HG02678 (cell line): ENCODE measurements around the gene LACTBL1.

Source experiments
- ATAC-seq: cut with Tn5 transposase; IDR thresholded peaks from one replicate; pipeline ENCODE4 v1.9.1; 2021; ENCODE audit warnings: mild to moderate bottlenecking, moderate library complexity; ENCODE audit not compliant: unreplicated experiment

Gene LACTBL1

DNA sequence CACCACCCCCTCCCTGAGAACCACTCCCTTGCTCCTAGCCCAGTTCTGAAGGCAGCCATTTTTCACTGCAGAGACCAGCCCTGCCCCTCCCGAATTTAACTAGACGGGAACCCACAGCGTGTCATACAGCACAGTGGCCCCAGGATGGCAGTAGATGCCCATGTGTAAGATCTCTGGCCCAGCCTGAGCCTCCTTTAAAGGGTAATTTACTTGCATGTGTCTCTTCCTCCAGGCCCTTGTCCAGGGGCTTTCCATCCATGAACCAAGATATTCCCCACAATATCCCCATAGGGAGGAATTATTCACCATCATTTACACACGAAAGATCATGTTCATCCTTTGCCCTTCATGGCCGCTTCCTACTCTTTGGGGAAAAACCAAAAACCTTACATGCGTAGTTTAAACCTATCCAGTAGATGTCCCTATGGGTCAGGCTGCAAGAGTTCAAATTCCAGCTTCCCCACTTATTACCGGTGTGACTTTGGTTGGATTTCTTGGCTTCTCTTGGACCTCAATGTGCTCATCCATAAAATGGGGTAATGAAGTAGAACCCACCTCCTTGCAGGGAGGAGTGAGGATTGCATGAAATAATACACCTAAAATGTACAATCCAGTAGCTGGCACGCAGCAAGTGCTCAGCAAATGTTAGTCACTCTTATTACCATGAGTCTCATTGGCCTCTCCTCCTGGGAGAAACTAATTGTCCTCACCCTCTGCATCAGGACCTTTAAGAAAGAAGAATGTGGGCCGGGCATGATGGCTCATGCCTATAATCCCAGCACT lies 4.0 kb upstream of the LACTBL1 start:
- ATAC-seq: peak; percentile 52

GRCh38 chr1:22976127-22976460 lies 3.4 kb upstream of the LACTBL1 start:
- ATAC-seq: no peak

DNA sequence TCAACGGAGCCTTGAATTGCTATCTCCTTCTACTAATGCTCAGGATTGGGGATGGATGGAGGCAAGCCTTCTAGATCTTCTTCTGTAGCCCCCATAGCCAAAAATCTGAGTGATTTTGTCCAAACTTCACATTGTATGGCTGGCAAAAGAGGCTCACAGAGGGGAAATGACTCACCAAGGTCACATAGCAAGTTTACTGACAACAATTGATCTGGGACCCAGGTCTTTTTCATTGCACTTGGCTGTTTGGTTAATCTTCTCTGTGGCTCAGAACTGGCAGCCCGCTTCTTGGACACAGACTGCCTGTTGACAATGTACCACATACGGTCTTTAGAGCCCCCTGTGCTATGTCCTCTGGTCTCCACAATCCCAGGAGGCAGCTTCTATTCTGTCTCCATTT lies 3.0 kb upstream of the LACTBL1 start:
- no peak for ATAC-seq

DNA sequence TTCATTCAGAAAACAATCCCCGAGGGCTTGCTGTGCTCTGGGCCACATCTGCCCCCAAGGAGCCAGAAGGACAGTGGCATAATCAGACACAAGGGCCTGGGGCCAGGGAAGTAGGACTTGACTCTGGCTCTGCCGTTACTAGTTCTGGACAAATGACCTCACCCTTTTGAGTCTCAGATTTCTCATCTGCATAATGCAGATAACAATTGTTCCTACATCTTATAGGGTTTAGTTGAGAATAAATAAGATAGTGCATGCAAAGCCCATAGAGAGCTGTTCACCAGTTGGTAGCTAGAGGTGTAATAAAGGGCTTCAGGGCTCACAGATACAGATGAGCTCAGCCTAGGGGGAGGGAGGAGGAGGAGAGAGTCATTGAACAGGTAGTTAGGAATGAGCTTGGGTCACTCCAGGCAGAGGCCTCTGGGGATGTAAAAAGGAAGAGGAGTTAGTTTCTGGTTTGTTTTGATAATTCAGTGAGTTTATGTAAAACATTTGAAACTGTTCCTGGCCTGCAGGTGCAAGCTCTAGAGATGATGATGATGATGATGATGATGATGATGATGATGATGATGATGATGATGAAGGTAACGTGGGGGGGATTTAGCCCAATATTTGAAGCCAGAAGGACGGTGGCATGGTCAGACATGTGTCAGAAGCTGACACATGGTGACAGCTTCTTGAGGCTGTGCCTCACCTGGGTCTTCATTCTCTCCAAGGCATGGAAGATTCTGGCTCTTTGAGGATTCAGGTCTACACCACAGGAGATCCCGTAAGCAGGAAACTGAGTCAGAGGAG lies 858 bp downstream of the LACTBL1 start:
- ATAC-seq: no peak

- ATAC-seq: no peak
Observed at GRCh38 chr1:22971161-22971560, 1.5 kb downstream of the LACTBL1 start.

DNA sequence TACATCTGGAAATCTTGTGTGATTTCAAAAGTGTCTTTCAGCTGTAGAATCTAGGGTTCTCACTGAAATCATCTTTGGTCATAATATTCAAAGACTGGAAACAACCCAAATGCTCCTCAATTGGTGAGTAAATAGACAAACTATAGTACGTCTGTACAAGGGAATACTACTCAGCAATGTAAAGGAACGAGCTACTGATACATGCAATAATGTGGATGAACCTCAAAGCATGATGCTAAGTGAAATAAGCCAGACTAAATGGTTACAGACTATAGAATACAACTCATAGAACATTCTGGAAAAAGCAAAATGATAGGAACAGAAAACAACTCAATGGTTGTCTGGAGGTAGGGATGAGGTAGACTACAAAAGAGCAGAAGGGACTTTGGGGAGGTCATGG lies 2.6 kb downstream of the LACTBL1 start:
- ATAC-seq: no peak

DNA sequence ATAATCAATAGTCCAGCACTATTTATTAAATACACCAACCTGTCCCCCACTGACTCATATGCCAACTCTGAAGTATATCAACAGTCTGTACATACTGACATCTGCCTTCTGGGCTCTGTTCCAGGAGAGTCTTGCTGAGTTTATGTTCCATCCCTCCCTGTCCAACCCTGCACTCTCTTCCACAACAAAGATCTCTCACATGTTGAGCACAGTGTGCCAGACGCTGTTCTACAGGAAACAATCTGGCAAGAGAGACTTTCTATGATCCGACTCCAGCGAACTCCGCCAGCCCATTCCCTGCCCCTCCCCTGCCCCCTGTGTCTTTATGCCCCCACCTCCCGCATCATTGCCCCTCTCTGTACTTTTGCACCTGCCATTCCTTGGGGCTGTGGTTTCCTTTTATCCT lies 3.4 kb downstream of the LACTBL1 start:
- ATAC-seq: no peak

DNA sequence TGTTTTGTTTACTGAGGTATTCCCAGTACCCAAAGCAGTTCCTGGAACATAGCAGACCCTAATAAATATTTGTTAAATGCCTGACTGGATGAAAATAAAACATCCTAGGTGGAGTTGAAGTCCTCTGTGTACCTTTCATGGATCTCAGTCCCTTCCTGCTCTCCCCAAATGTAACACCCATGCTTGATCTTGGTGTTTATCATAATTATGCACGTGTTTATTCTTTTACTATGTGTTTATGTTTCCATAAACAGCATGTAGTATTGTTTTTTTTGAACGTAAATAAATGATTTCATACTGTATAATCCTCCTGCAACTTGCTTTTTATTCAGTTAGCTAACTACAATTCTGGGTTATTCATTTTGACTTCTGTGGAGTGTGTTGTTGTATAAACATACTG lies 4.8 kb downstream of the LACTBL1 start:
- ATAC-seq: no peak

- ATAC-seq: no peak
Observed at GRCh38 chr1:22966309-22966708, 6.4 kb downstream of the LACTBL1 start.

DNA sequence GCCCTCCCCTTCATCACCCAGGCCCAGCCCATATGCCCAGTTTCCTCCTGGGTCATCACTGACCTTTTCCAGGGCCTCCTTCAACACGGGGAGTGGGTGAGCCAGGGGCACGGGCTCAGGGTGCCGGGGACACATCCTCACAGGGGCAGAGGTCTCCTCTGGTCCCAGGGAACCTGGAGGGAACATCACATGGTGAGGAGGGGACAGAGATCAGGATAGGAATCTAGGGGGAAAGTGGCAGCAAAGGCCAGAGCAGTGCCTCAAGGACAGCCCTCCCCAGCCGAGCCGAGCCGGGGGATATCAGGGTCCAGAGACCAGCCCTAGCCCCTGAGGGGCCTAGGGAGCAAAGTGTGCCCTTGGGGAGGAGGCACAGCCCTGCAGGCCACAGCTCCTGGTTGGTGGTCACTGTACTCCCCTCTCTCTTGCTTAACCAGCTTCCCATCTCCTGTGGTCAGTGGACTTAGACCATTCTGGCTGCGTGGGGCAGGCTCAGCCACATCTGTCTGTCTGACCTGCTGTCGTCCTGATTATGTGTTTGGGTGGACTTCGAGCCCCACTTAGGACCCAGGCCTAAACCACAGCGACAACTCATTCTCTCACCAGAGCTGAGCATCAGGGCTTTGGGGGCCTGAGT lies 9.5 kb downstream of the LACTBL1 start:
- ATAC-seq: no peak

GRCh38 chr1:22962558-22962957 lies 10.1 kb downstream of the LACTBL1 start:
- ATAC-seq: no peak

- no peak for ATAC-seq
Observed at GRCh38 chr1:22959545-22960360, 12.9 kb downstream of the LACTBL1 start.

GRCh38 chr1:22958556-22958955 lies 14.1 kb downstream of the LACTBL1 start:
- ATAC-seq: no peak

- ATAC-seq: no peak
Observed at GRCh38 chr1:22957066-22957465, 15.6 kb downstream of the LACTBL1 start.

DNA sequence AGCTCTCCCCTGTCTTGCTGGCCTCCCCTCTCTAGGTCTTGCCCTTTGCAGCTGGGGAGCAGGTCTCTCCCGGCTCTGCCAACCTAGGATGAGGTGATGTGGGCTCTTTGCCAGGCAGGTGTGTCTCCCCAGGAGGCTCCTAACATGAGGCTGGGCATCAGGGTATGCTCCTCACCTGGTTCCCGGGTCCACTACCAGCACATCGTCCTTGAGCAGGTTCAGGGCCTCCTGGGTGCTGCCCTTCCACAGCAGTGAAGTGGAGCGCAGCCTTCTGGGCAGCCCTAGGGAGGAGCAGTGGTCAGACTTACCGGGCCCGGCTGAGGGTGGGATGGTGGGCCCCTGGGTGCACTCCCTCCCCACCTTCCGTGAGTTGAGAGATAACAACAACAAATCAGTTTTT lies 17.5 kb downstream of the LACTBL1 start:
- ATAC-seq: no peak

DNA sequence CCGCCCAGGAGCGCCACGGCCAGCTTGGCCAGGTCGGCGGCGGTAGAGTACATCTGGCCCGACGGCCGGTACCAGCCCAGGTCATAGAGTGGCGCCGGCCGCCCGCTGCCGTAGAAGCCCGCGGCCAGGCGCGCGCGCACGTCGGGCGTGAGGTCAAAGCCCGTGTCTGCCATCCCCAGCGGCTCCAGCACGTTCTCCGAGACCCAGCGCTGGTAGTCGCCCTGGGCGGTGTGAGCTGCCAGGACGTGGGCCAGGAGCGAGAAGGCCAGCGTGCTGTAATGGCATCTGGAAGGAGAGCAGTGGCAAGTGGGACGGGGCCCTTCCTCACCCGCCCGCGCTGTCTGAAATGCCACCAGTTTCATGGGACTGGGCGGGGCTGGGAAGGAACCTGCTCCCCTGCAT lies 18.9 kb downstream of the LACTBL1 start:
- ATAC-seq: no peak

DNA sequence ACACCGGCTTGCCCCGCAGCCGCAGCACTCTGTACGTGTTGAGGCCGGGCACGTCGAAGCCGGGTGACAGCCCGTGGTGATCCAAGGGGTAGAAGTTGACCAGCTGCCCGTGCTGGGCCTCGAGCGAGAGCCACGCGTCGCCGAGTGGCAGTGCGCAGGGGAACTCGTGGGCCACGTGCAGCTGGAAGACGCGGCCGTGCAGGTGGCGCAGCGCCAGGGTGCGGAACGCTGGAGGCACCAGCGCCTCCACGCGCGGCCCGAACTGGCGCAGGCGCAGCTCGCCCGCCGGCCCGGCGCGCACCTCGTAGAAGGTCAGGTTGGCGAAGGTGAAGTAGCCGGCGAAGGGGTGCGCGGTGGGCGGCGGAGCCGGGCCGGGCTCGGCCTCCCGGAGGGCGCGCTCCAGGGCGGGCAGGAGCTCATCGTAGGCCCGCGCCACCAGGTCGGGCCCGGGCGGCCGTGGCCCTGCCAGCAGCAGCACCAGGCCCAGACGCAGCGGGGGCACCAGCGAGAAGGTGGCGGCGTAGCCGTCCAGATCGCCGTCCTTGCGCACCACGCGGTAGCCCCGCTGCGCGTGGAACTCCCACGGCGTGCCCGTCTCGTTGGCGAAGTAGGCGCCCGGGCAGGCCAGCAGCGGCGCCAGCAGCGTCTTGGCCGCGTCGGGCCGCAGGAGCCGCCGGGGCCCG lies 19.5 kb downstream of the LACTBL1 start:
- ATAC-seq: no peak

DNA sequence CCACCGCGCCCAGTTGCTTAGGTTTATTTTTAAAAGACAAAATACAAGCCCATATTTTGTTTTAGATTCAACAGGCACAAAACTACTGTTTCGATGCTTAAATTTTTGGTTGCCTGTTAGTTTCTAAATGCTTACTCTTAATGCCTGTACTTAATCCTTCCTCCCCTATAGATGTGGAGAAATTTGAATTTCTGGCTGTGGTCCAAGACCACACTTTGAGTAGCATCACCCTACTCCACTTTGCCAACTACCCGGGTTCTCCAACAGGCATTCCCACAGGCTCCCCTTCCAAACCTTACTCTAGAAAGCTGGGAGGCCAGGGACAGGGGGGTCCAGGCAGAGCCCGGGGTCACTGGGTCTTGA lies 20.0 kb downstream of the LACTBL1 start:
- no peak for ATAC-seq

DNA sequence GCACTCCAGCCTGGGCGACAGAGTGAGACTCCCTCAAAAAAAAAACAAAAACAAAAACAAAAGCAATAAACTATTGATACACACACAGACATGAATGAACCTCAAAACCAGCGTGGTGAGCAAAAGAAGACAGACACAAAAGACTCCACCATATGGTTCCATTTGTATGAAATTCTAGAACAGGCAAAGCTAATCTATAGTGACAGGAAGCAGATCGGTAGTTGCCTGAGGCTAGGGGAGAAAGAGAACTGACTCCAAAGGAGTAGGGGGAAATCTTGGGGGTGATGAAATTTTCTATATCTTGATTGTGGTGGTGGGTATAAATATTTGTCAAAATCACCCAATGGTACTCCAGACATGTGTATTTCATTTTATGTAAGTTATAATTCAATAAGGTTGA lies 20.9 kb downstream of the LACTBL1 start:
- ATAC-seq: no peak

DNA sequence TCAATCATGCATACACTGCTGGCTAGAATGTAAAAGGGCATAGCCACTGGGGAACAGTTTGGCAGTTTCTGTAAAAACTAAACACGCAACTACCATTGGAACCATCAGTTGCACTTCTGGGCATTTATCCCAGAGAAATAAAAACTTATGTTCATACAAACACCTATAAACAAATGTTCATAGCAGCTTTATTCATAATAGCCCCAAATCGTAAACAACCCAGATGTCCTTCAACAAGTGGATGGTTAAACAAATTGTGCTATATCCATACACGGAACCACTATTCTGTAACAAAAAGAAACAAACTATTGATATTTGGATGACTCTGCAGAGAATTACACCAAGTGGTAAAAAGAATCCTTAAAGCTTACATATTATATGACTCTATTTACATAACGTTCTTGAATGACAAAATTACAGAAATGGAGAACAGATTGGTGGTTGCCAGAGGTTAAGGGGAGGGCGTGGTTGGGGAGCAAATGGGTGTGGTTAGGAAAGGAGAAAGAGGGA lies 22.8 kb downstream of the LACTBL1 start:
- no peak for ATAC-seq
